MM.1S (cell line): ENCODE data around the gene RTCA.

Experiments
- DNase-seq: peaks from one replicate; pipeline ENCODE4 v3.0.0-alpha.2; 2015
- H2AFZ ChIP-seq: fragments of 300-600 bp; sonication (generic); 2 replicates; pipeline ENCODE4 v1.6.0; 2016; ENCODE audit warnings: antibody characterized with exemption, low read length
- H3F3A ChIP-seq: fragments of 300-600 bp; sonication (generic); 2 replicates; pipeline ENCODE4 v1.6.1; 2016; ENCODE audit warnings: mild to moderate bottlenecking, antibody characterized with exemption, low read length, moderate library complexity, mixed read lengths; ENCODE audit not compliant: insufficient read depth
- H3K27ac ChIP-seq: fragments of 300-600 bp; sonication (generic); 2 replicates; pipeline ENCODE4 v1.5.1; 2016; ENCODE audit warnings: mild to moderate bottlenecking, low read length
- H3K27me3 ChIP-seq: fragments of 300-600 bp; sonication (generic); replicated peaks from 2 replicates; pipeline ENCODE4 v1.6.0; 2016; ENCODE audit warnings: low read length; ENCODE audit not compliant: insufficient read depth
- H3K36me3 ChIP-seq: fragments of 300-600 bp; sonication (generic); replicated peaks from 2 replicates; pipeline ENCODE4 v1.6.1; 2016; ENCODE audit warnings: mild to moderate bottlenecking, low read length, mixed read lengths; ENCODE audit not compliant: insufficient read depth
- H3K4me1 ChIP-seq: fragments of 300-600 bp; sonication (generic); 2 replicates; pipeline ENCODE4 v1.6.1; 2016; ENCODE audit warnings: low read length, mixed read lengths
- H3K4me2 ChIP-seq: fragments of 300-600 bp; sonication (generic); 2 replicates; pipeline ENCODE4 v1.6.0; 2016; ENCODE audit warnings: low read depth, low read length
- H3K4me3 ChIP-seq: fragments of 300-600 bp; sonication (generic); 2 replicates; pipeline ENCODE4 v1.5.1; 2016; ENCODE audit warnings: low read length, mixed read lengths
- H3K79me2 ChIP-seq: fragments of 300-600 bp; sonication (generic); 2 replicates; pipeline ENCODE4 v1.6.1; 2016; ENCODE audit warnings: mixed run types, low read length, mixed read lengths
- H3K9ac ChIP-seq: fragments of 300-600 bp; sonication (generic); 2 replicates; pipeline ENCODE4 v1.6.1; 2016; ENCODE audit warnings: low read length, mixed read lengths
- H3K9me2 ChIP-seq: fragments of 300-600 bp; sonication (generic); replicated peaks from 2 replicates; pipeline ENCODE4 v1.6.1; 2016; ENCODE audit warnings: mild to moderate bottlenecking, low read length, mixed read lengths; ENCODE audit not compliant: insufficient read depth
- H3K9me3 ChIP-seq: fragments of 300-600 bp; sonication (generic); replicated peaks from 2 replicates; pipeline ENCODE4 v1.6.1; 2016; ENCODE audit warnings: mild to moderate bottlenecking, low read length, mixed read lengths; ENCODE audit not compliant: insufficient read depth
- H4K20me1 ChIP-seq: fragments of 300-600 bp; sonication (generic); 2 replicates; pipeline ENCODE4 v1.6.1; 2016; ENCODE audit warnings: mild to moderate bottlenecking, low read length, moderate library complexity, mixed read lengths; ENCODE audit not compliant: insufficient read depth
- EZH2 ChIP-seq: fragments of 300-600 bp; sonication (generic); optimal IDR thresholded peaks from 2 replicates; pipeline ENCODE3; 2017; ENCODE audit warnings: low read depth, mild to moderate bottlenecking, antibody characterized with exemption, low read length, mixed read lengths
- EZH2phosphoT487 ChIP-seq: fragments of 300-600 bp; sonication (generic); IDR thresholded peaks from 2 replicates; pipeline ENCODE4 v1.6.1; 2018; ENCODE audit warnings: antibody characterized with exemption, low read length
- TF ChIP-seq, protein P1 (sequence below): fragments of 300-600 bp; sonication (generic); IDR thresholded peaks from 2 replicates; pipeline ENCODE4 v1.5.1; 2016; ENCODE audit warnings: antibody characterized with exemption, low read length, mixed read lengths

The RTCA gene

GRCh38 chr1:100313382-100313781, 47.4 kb downstream of the RTCA start:
- Histone ChIP-seq H3K9me3 (no peaks in the 10 kb centered on the region), H3K27me3 (no peaks in the 10 kb centered on the region), H3K36me3 (no peaks in the 10 kb centered on the region), H3K9me2 (no peaks in the 10 kb centered on the region), H3K27ac (no peak overlapping the region), H3K4me3 (no peak overlapping the region), H3F3A (no peaks in the 10 kb centered on the region), H4K20me1 (no peaks in the 10 kb centered on the region), H3K79me2 (no peaks in the 10 kb centered on the region), H3K9ac (no peak overlapping the region), H3K4me2 (no peak overlapping the region), H3K4me1 (no peaks in the 10 kb centered on the region), H2AFZ (no peak overlapping the region)
- DNase-seq: no peak
- TF ChIP-seq EZH2 (no peak), EZH2phosphoT487 (no peak)
- TF ChIP-seq, protein P1, sequence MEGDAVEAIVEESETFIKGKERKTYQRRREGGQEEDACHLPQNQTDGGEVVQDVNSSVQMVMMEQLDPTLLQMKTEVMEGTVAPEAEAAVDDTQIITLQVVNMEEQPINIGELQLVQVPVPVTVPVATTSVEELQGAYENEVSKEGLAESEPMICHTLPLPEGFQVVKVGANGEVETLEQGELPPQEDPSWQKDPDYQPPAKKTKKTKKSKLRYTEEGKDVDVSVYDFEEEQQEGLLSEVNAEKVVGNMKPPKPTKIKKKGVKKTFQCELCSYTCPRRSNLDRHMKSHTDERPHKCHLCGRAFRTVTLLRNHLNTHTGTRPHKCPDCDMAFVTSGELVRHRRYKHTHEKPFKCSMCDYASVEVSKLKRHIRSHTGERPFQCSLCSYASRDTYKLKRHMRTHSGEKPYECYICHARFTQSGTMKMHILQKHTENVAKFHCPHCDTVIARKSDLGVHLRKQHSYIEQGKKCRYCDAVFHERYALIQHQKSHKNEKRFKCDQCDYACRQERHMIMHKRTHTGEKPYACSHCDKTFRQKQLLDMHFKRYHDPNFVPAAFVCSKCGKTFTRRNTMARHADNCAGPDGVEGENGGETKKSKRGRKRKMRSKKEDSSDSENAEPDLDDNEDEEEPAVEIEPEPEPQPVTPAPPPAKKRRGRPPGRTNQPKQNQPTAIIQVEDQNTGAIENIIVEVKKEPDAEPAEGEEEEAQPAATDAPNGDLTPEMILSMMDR: no peak

DNA sequence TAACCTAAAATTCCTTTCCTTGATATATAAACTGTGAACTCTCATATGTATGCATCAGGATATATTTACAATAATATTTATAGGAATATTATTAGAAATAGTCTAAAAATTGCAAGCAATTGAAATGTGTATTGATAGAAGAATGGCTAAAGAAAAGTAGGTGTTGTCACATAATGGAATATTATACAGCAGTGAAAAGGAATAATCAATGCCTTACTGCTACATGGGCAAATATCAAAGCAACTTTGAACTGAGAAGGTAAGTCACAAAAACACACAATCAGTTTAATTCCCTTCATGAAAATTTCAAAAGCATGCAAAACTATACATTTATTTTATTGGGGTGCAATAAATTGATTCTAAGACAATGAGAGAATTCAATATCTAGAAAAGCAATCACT, 50.6 kb downstream of the RTCA start:
- Histone ChIP-seq H3K4me3 (no peak overlapping the region), H3K79me2 (no peaks in the 10 kb centered on the region), H3F3A (no peaks in the 10 kb centered on the region), H3K9ac (no peak overlapping the region), H3K36me3 (no peaks in the 10 kb centered on the region), H4K20me1 (no peaks in the 10 kb centered on the region), H3K9me2 (no peaks in the 10 kb centered on the region), H3K9me3 (no peaks in the 10 kb centered on the region), H3K27ac (no peak overlapping the region), H3K4me1 (no peaks in the 10 kb centered on the region), H2AFZ (no peak overlapping the region), H3K27me3 (no peaks in the 10 kb centered on the region), H3K4me2 (no peak overlapping the region)
- TF ChIP-seq, protein P1: no peak
- no peak for TF ChIP-seq EZH2phosphoT487
- no peak for TF ChIP-seq EZH2
- DNase-seq: no peak

- Histone ChIP-seq H3K4me1 (no peaks in the 10 kb centered on the region), H3F3A (no peaks in the 10 kb centered on the region), H3K36me3 (no peaks in the 10 kb centered on the region), H3K9ac (no peak overlapping the region), H2AFZ (no peak overlapping the region), H4K20me1 (no peaks in the 10 kb centered on the region), H3K4me3 (no peak overlapping the region), H3K9me2 (no peaks in the 10 kb centered on the region), H3K27me3 (no peaks in the 10 kb centered on the region), H3K27ac (no peak overlapping the region), H3K9me3 (no peaks in the 10 kb centered on the region), H3K4me2 (no peak overlapping the region), H3K79me2 (no peaks in the 10 kb centered on the region)
- TF ChIP-seq, protein P1: no peak
- no peak for TF ChIP-seq EZH2phosphoT487
- no peak for TF ChIP-seq EZH2
- no peak for DNase-seq
Observed at GRCh38 chr1:100320311-100321099, 54.5 kb downstream of the RTCA start.
